ACHN (cell line): Measurements from ENCODE around the gene SCYGR1.
A peak's percentile ranks its signal among the peaks of the same experiment; 100 is the strongest.
"Not testable (repeated sequence)": the region's sequence is repeated elsewhere in the genome, so short reads cannot be mapped to it uniquely, and the experiment has no call there.

ENCODE experiments used
- DNase-seq: peaks from one replicate; pipeline ENCODE4 v3.0.0-alpha.2; 2015
- in situ Hi-C: cut with HindIII; loops from 2 replicates; pipeline ENCODE4 v1.10.0; 2017; ENCODE audit warnings: low sequenced_read_pairs, low pct_ligation_motif_present, low pct_unique_long_range_greater_than_20kb

The SCYGR1 gene

GRCh38 chr2:227387583-227387982 lies at the start of gene SCYGR1:
SCYGR1 (minus strand) TSS chr2:227387949; CDS start chr2:227387949, 0 bp downstream.
- in situ Hi-C loops, DNase-seq: not testable (repeated sequence)

GRCh38 chr2:227436436-227437174 lies 48.9 kb upstream of the SCYGR1 start:
- no peak for DNase-seq
- in situ Hi-C loops: no loop called here

- in situ Hi-C loops: no loop called here
- no peak for DNase-seq
Observed at GRCh38 chr2:227433171-227433570, 45.4 kb upstream of the SCYGR1 start.

DNA sequence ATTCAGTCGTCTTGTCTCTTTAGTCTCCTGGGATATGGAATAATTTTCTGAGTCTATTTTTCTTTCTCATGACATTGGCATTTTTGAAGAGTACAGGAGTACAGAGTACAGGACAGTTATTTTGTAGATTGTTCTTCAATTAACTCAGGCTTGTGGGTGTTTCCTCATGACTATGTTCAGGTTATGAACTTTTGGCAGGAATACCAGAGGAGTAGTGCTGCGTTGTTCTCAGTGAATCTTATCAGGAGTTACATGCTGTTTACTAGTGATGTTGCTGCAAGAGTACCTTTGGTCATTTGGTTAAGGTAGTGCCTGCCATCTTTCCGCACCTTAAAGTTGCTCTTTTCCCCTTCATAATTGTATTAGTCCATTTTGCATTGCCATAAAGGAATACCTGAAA lies 42.9 kb upstream of the SCYGR1 start:
- DNase-seq: no peak
- in situ Hi-C loops: no loop called here

DNA sequence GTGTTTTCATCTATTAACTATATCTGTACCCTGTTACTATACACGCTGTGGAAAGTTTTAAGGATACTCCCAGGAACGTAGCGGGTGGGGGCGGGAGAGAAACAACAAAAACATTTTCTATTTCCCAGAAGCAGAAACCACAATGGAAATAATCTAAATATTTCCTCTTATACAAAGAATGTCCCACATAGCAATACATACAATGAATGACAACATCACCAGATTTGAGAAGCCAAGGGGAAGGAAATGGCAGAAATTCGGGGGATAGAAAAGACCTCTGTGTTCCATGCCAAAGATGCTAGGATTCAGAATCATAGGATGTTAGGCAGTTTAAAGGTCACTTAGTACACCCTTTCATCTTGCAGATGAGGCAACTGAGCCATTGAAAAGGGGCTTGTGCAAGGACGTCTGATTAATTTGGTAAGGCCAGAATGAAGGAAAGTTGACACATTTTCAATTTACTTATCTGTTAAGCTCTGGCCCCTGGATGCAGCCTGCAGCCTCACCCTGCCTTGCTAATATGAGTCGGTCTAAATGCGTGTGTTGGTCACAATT lies 41.1 kb upstream of the SCYGR1 start:
- no peak for DNase-seq
- in situ Hi-C loops: no loop called here

DNA sequence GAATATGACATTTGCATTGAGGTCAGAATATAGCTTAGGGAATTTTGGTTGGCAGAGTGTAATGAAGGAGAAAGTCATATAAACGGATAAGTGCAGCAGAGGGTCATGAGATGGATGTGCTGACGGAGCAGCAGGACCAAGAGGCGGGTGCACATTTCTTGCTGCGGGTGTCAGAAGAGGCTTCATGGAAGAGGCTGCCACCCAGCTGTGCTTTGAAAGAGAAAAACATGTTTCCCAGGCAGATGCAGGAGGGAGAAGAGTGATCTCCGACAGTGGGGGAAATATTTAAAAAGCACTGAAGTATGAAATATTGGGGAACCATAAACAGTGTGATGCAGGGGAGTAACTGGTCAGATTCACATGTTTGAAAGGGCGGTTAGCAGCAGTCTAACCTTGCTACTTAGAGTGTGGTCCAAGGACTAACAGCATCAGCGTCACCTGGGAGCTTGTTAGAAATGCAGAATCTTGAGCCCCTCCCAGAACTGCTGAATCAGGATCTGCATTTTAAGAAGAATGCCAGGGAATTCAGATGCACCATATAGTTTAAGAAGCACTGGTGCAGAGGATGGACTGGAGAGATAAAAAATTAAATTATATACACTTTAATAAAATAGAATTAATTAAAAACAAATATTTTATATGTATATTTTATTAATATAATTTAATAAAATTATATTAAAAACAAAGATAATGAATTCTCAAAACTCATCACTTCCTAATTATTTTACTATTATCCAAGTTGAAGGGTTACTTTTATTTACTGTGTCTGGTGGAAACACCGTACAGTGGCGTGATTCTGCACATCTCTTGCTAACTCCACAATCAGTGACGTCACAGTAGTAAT lies 36.1 kb upstream of the SCYGR1 start:
- in situ Hi-C loops: no loop called here
- DNase-seq: no peak

- in situ Hi-C loops: no loop called here
- no peak for DNase-seq
Observed at GRCh38 chr2:227420087-227421052, 32.6 kb upstream of the SCYGR1 start.

GRCh38 chr2:227416701-227417100 lies 29.0 kb upstream of the SCYGR1 start:
- in situ Hi-C loops: no loop called here
- no peak for DNase-seq

DNA sequence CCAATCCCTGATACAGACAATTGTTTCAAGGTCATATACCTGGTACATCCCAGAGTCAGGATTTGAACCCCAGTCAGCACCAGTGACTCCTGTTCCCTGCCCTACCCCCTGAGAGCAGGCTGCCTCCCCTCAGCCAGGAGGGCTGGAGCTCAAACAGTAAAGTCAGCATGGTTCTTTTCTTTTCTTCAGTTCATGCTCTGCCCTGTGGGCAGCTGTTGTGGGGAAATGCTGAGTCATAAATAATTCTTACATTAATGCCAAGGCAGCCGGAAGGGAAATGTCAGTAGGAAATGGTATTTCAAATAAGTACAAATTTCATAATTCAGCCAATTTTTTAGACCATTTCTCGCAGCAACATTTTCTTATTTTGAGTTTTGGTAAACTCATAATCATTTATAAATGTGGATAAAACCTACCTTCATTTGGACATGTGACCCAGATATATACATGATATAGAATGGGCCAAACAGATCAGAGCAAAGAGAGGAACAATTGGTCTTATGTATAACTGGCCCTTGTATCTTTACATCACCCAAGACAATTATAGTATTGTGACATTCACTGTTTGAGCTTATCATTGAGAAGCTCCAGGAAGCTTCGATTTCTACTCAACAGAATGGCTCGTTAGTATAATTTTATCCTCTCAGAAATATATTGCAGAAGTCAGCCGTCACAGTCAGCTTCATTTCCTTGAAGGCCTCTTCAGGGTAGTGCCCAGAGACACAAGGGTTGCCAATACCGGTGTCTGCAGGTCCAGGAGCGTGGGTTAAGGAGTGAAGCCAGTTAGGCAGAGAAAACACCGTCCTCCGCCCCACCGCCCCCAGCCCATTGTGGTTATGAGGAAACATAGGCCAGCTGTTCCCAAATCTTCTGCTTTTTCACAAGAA lies 28.0 kb upstream of the SCYGR1 start:
- peak; percentile 59 for DNase-seq
- in situ Hi-C loops: no loop called here

- in situ Hi-C loops: no loop called here
- peak; percentile 16 for DNase-seq
Observed at GRCh38 chr2:227414846-227415245, 27.1 kb upstream of the SCYGR1 start.

- DNase-seq: no peak
- in situ Hi-C loops: no loop called here
Observed at GRCh38 chr2:227413371-227413770, 25.6 kb upstream of the SCYGR1 start.

- in situ Hi-C loops: no loop called here
- DNase-seq: no peak
Observed at GRCh38 chr2:227412877-227413276, 25.1 kb upstream of the SCYGR1 start.

DNA sequence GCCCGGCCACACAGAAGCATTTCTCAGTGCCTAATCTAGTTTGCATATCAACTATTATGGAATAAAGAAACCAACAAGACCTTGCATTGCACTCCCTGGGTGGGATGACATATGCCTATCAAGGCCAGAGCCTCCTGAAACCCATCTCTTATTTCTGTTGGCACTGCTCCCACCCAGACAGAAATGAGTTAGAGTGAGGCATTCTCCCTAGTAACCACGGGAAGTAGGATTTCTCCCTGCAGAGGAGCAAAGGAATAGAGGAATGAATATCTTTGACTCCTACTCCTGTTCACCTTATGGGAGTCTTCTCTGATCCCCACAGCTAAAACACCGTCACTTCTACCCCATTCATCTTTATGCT lies 24.2 kb upstream of the SCYGR1 start:
- in situ Hi-C loops: no loop called here
- DNase-seq: no peak

DNA sequence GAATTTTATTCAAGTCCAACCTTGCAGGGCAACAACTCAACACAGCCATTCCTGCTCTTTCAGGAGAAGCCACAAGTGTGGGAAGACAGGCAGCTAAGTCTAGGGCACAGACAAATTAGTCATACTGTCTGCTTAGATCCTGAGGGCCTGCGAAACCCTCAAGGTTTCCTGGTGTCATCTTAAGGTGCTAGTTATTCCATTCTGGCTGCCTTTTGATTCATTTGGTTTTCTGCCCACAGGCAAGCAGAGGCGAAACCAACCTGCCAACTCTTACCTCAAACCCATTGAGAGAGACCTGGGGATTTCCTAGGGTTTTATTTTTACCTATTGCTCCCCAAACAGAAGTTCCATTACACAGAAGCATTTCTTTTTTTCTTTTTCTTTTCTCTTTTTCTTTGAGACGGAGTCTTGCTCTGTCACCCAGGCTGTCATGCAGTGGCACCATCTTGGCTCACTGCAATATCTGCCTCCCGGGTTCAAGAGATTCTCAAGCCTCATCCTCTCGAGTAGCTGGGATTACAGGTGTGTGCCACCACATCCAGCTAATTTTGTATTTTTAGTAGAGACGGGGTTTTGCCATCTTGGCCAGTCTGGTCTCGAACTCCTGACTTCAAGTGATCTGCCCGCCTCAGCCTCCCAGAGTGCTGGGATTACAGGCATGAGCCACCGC lies 23.7 kb upstream of the SCYGR1 start:
- in situ Hi-C loops: no loop called here
- no peak for DNase-seq

DNA sequence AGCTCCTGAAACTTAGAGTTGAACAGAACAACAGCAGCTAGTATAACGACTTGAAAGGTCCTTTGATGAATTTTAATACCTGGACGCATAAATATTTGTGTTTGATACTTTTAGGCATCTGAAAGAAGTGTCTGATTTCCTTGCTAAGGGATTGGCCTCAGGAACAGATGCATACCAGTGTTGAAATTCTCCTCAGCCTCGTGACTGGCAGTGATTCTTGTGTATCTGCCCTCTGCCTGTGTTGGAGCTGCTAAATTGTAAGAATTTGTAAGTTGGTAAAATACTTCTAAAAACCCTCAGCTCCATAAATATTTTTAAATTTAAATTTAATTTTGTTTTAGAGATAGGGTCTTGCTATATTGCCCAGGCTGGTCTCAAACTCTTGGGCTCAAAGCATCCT lies 22.4 kb upstream of the SCYGR1 start:
- no peak for DNase-seq
- in situ Hi-C loops: no loop called here

GRCh38 chr2:227407591-227408151 lies 19.9 kb upstream of the SCYGR1 start:
- in situ Hi-C loops: no loop called here
- no peak for DNase-seq
